ENCODE results near the gene PRR5L. TPM values are rescaled to one million over a fixed set of nuclear protein-coding genes. Genes with fewer than 3 reads are reported as not detected.

PRR5L gene
- total RNA-seq, 1 donor from 2014 or later = 14.7 TPM

- H4K20me1 ChIP-seq (ENCODE audit: low read depth) = no peaks in the 10 kb centered on the region
- H3K27ac ChIP-seq = no peak overlapping the region
- no peak overlapping the region for H2AFZ ChIP-seq (replicated peaks)
- no peaks in the 10 kb centered on the region for H3K36me3 Mint-ChIP-seq
- no peaks in the 10 kb centered on the region for H3F3A ChIP-seq (ENCODE audit: low read depth)
- no peak overlapping the region for H3K9ac ChIP-seq
- H3K27me3 Mint-ChIP-seq (ENCODE audit: insufficient read depth, low read depth) = peaks cover 9% of the 10 kb centered on the region
- no peaks in the 10 kb centered on the region for H3K27me3 ChIP-seq
- no peak overlapping the region for H3K4me3 ChIP-seq
- no peak overlapping the region for H3K27ac Mint-ChIP-seq
- H3K4me2 ChIP-seq = no peak overlapping the region
- H3K4me1 ChIP-seq = peaks cover 6% of the 10 kb centered on the region
- no peaks in the 10 kb centered on the region for H3K9me3 Mint-ChIP-seq
- H3K9me3 ChIP-seq (ENCODE audit: low read depth) = no peaks in the 10 kb centered on the region
- TF ChIP-seq EZH2 (IDR thresholded peaks at IDR 0.05) (no peak), EZH2phosphoT487 (IDR thresholded peaks at IDR 0.05) (no peak), CTCF (IDR thresholded peaks at IDR 0.05) (no peak)
- no peak for DNase-seq (ENCODE audit: low spot score)
- H3K4me1 Mint-ChIP-seq = peaks cover 26% of the 10 kb centered on the region
- H3K36me3 ChIP-seq = no peaks in the 10 kb centered on the region
- no peaks in the 10 kb centered on the region for H3K79me2 ChIP-seq (ENCODE audit: low read depth)
- no peak overlapping the region for H3K4me3 Mint-ChIP-seq
Observed at GRCh38 chr11:36341915-36342314, 45.8 kb downstream of the PRR5L start.

GRCh38 chr11:36342327-36342726, 46.2 kb downstream of the PRR5L start:
- Histone ChIP-seq H3K27ac (no peak overlapping the region), H3K79me2 (ENCODE audit: low read depth) (no peaks in the 10 kb centered on the region), H3K4me3 (no peak overlapping the region), H2AFZ (replicated peaks) (no peak overlapping the region), H4K20me1 (ENCODE audit: low read depth) (no peaks in the 10 kb centered on the region), H3K4me2 (no peak overlapping the region), H3K9me3 (ENCODE audit: low read depth) (no peaks in the 10 kb centered on the region), H3F3A (ENCODE audit: low read depth) (no peaks in the 10 kb centered on the region), H3K36me3 (no peaks in the 10 kb centered on the region), H3K9ac (no peak overlapping the region), H3K27me3 (no peaks in the 10 kb centered on the region), H3K4me1 (peaks cover 6% of the 10 kb centered on the region)
- H3K9me3 Mint-ChIP-seq = no peaks in the 10 kb centered on the region
- peaks cover 9% of the 10 kb centered on the region for H3K27me3 Mint-ChIP-seq (ENCODE audit: insufficient read depth, low read depth)
- no peak overlapping the region for H3K27ac Mint-ChIP-seq
- no peak for TF ChIP-seq EZH2phosphoT487 (IDR thresholded peaks at IDR 0.05)
- TF ChIP-seq EZH2 (IDR thresholded peaks at IDR 0.05) = no peak
- TF ChIP-seq CTCF (IDR thresholded peaks at IDR 0.05) = no peak
- H3K4me3 Mint-ChIP-seq = no peak overlapping the region
- peaks cover 26% of the 10 kb centered on the region for H3K4me1 Mint-ChIP-seq
- DNase-seq (ENCODE audit: low spot score) = no peak
- no peaks in the 10 kb centered on the region for H3K36me3 Mint-ChIP-seq

- H3K9ac ChIP-seq = no peak overlapping the region
- no peak overlapping the region for H3K4me2 ChIP-seq
- no peaks in the 10 kb centered on the region for H4K20me1 ChIP-seq (ENCODE audit: low read depth)
- Mint-ChIP-seq H3K4me3 (no peak overlapping the region), H3K9me3 (no peaks in the 10 kb centered on the region), H3K36me3 (no peaks in the 10 kb centered on the region), H3K4me1 (peaks cover 26% of the 10 kb centered on the region), H3K27ac (no peak overlapping the region), H3K27me3 (ENCODE audit: insufficient read depth, low read depth) (peaks cover 6% of the 10 kb centered on the region)
- H3K4me3 ChIP-seq = no peak overlapping the region
- H3K9me3 ChIP-seq (ENCODE audit: low read depth) = no peaks in the 10 kb centered on the region
- H3K27ac ChIP-seq = no peak overlapping the region
- no peaks in the 10 kb centered on the region for H3K27me3 ChIP-seq
- H3K4me1 ChIP-seq = peaks cover 6% of the 10 kb centered on the region
- H2AFZ ChIP-seq (replicated peaks) = no peak overlapping the region
- TF ChIP-seq EZH2 (IDR thresholded peaks at IDR 0.05) = no peak
- no peak for TF ChIP-seq EZH2phosphoT487 (IDR thresholded peaks at IDR 0.05)
- TF ChIP-seq CTCF (IDR thresholded peaks at IDR 0.05) = no peak
- DNase-seq (ENCODE audit: low spot score) = no peak
- no peaks in the 10 kb centered on the region for H3K79me2 ChIP-seq (ENCODE audit: low read depth)
- H3F3A ChIP-seq (ENCODE audit: low read depth) = no peaks in the 10 kb centered on the region
- H3K36me3 ChIP-seq = no peaks in the 10 kb centered on the region
Observed at GRCh38 chr11:36343436-36343835, 47.3 kb downstream of the PRR5L start.

Measured in neural progenitor cell (in vitro differentiated cells).